HG03571 (cell line): Measurements from ENCODE around the gene SLC35D1.
"Not testable (repeated sequence)": the region's sequence is repeated elsewhere in the genome, so short reads cannot be mapped to it uniquely, and the experiment has no call there.

Source experiments
- ATAC-seq: cut with Tn5 transposase; IDR thresholded peaks from one replicate; pipeline ENCODE4 v1.9.1; 2021; ENCODE audit not compliant: unreplicated experiment

SLC35D1 gene

GRCh38 chr1:66993076-66993475 lies 60.9 kb downstream of the SLC35D1 start:
- ATAC-seq = no peak

- ATAC-seq = no peak
Observed at GRCh38 chr1:66985835-66986234, 68.1 kb downstream of the SLC35D1 start.

GRCh38 chr1:66984491-66984890 lies 69.5 kb downstream of the SLC35D1 start:
- peak; percentile 85 for ATAC-seq

- peak; percentile 40 for ATAC-seq
Observed at GRCh38 chr1:66982561-66983260, 71.2 kb downstream of the SLC35D1 start.

GRCh38 chr1:66981679-66982078 lies 72.3 kb downstream of the SLC35D1 start:
- ATAC-seq = no peak

- no peak for ATAC-seq
Observed at GRCh38 chr1:66980745-66981367, 73.1 kb downstream of the SLC35D1 start.

- not testable (repeated sequence) for ATAC-seq
Observed at GRCh38 chr1:66979621-66980020, 74.3 kb downstream of the SLC35D1 start.

- no peak for ATAC-seq
Observed at GRCh38 chr1:66978201-66978600, 75.7 kb downstream of the SLC35D1 start.

GRCh38 chr1:66968574-66968973 lies 85.4 kb downstream of the SLC35D1 start:
- ATAC-seq = no peak

GRCh38 chr1:66966188-66966873 lies 87.6 kb downstream of the SLC35D1 start:
- ATAC-seq = not testable (repeated sequence)

GRCh38 chr1:66957938-66958337 lies 96.0 kb downstream of the SLC35D1 start:
- no peak for ATAC-seq

- ATAC-seq = peak; percentile 88
Observed at GRCh38 chr1:66954208-66954607, 99.7 kb downstream of the SLC35D1 start.

- ATAC-seq = no peak
Observed at GRCh38 chr1:66951513-66951912, 102.4 kb downstream of the SLC35D1 start.
